Karpas-422 (cell line): ENCODE measurements around the gene CFAP97D2. TPM values are rescaled to one million over a fixed set of nuclear protein-coding genes. Genes with fewer than 3 reads are reported as not detected.
"Not testable (repeated sequence)": the region's sequence is repeated elsewhere in the genome, so short reads cannot be mapped to it uniquely, and the experiment has no call there.

Experiments used
- DNase-seq: peaks from one replicate; pipeline ENCODE4 v3.0.0-alpha.2; 2015
- H2AFZ ChIP-seq: fragments of 200-600 bp; sonication (generic); 2 replicates; pipeline ENCODE4 v1.6.1; 2014; ENCODE audit warnings: antibody characterized with exemption, low read length, mixed read lengths
- H3K27ac ChIP-seq: fragments of 200-600 bp; sonication (generic); 2 replicates; pipeline ENCODE4 v1.5.1; 2014; ENCODE audit warnings: mild to moderate bottlenecking, low read length, moderate library complexity
- H3K27me3 ChIP-seq: fragments of 200-600 bp; sonication (generic); 2 replicates; pipeline ENCODE4 v1.6.1; 2014; ENCODE audit warnings: low read length, mixed read lengths
- H3K36me3 ChIP-seq: fragments of 200-600 bp; sonication (generic); 2 replicates; pipeline ENCODE4 v1.6.1; 2014; ENCODE audit warnings: low read length, mixed read lengths; ENCODE audit not compliant: insufficient read depth
- H3K4me1 ChIP-seq: fragments of 200-600 bp; sonication (generic); 2 replicates; pipeline ENCODE4 v1.6.1; 2014; ENCODE audit warnings: mild to moderate bottlenecking, low read length, mixed read lengths
- H3K4me2 ChIP-seq: fragments of 200-600 bp; sonication (generic); 2 replicates; pipeline ENCODE4 v1.6.1; 2014; ENCODE audit warnings: low read length, low read depth, mild to moderate bottlenecking; ENCODE audit not compliant: poor library complexity, severe bottlenecking
- H3K4me3 ChIP-seq: fragments of 200-600 bp; sonication (generic); 2 replicates; pipeline ENCODE4 v1.5.1; 2014; ENCODE audit warnings: mild to moderate bottlenecking, antibody characterized with exemption, low read length, mixed read lengths
- H3K79me2 ChIP-seq: fragments of 200-600 bp; sonication (generic); 2 replicates; pipeline ENCODE4 v1.6.1; 2014; ENCODE audit warnings: mild to moderate bottlenecking, low read length, mixed read lengths
- H3K9ac ChIP-seq: fragments of 200-600 bp; sonication (generic); 2 replicates; pipeline ENCODE4 v1.6.0; 2014; ENCODE audit warnings: low read length
- H3K9me2 ChIP-seq: fragments of 200-600 bp; sonication (generic), shearing (Covaris generic); replicated peaks from 2 replicates; pipeline ENCODE4 v1.6.0; 2014; ENCODE audit warnings: mild to moderate bottlenecking, low read length, moderate library complexity; ENCODE audit not compliant: insufficient read depth
- H3K9me3 ChIP-seq: fragments of 300-700, 200-600 bp; sonication (generic); 2 replicates; pipeline ENCODE4 v1.6.1; 2014; ENCODE audit warnings: low read length, mixed read lengths
- H4K20me1 ChIP-seq: fragments of 200-600 bp; sonication (generic); 2 replicates; pipeline ENCODE4 v1.6.1; 2014; ENCODE audit warnings: mild to moderate bottlenecking, antibody characterized with exemption, low read length, low read depth; ENCODE audit not compliant: insufficient read depth
- total RNA-seq: library from RNA; depleted of rRNA; stranded (reverse); fragments of >200 nt; shearing (Covaris generic); gene quantifications from 2 replicates; pipeline ENCODE4 v1.2.3, GENCODE V29; 2014; ENCODE audit warnings: low replicate concordance

CFAP97D2 gene
- total RNA-seq, 1 experiment from 2014 or later: not detected

- Histone ChIP-seq H3K36me3 (no peaks in the 10 kb centered on the region), H3K9me3 (no peaks in the 10 kb centered on the region), H3K4me1 (no peaks in the 10 kb centered on the region), H3K27me3 (no peaks in the 10 kb centered on the region), H4K20me1 (no peaks in the 10 kb centered on the region), H3K27ac (no peak overlapping the region), H2AFZ (no peak overlapping the region), H3K79me2 (no peaks in the 10 kb centered on the region), H3K4me3 (no peak overlapping the region), H3K9me2 (no peaks in the 10 kb centered on the region), H3K4me2 (no peak overlapping the region), H3K9ac (no peak overlapping the region)
- no peak for DNase-seq
These were observed 32.9 kb upstream of the CFAP97D2 start for GRCh38 chr13:114146173-114146572.

GRCh38 chr13:114146629-114147028 is 32.4 kb upstream of the CFAP97D2 start:
- no peaks in the 10 kb centered on the region for H3K27me3 ChIP-seq

GRCh38 chr13:114147803-114148520 is 31.1 kb upstream of the CFAP97D2 start:
- H3K27ac ChIP-seq: no peak overlapping the region
- H4K20me1 ChIP-seq: no peaks in the 10 kb centered on the region
- no peak overlapping the region for H3K4me3 ChIP-seq
- no peaks in the 10 kb centered on the region for H3K9me3 ChIP-seq
- H3K79me2 ChIP-seq: no peaks in the 10 kb centered on the region
- no peak overlapping the region for H2AFZ ChIP-seq
- no peaks in the 10 kb centered on the region for H3K9me2 ChIP-seq
- no peak for DNase-seq
- H3K4me2 ChIP-seq: no peak overlapping the region
- no peak overlapping the region for H3K9ac ChIP-seq
- no peaks in the 10 kb centered on the region for H3K36me3 ChIP-seq
- no peaks in the 10 kb centered on the region for H3K27me3 ChIP-seq
- no peaks in the 10 kb centered on the region for H3K4me1 ChIP-seq

More at GRCh38 chr13:114146629-114147028, 32.4 kb upstream of the CFAP97D2 start:
- Histone ChIP-seq H4K20me1 (no peaks in the 10 kb centered on the region), H2AFZ (no peak overlapping the region), H3K79me2 (no peaks in the 10 kb centered on the region), H3K9me3 (no peaks in the 10 kb centered on the region), H3K4me1 (no peaks in the 10 kb centered on the region), H3K9ac (no peak overlapping the region), H3K4me3 (no peak overlapping the region), H3K9me2 (no peaks in the 10 kb centered on the region), H3K36me3 (no peaks in the 10 kb centered on the region), H3K27ac (no peak overlapping the region), H3K4me2 (no peak overlapping the region)
- no peak for DNase-seq

- Histone ChIP-seq H3K27ac (no peak overlapping the region), H3K4me1 (no peaks in the 10 kb centered on the region)
- no peak for DNase-seq
These were observed 30.6 kb upstream of the CFAP97D2 start for GRCh38 chr13:114148521-114148855.

GRCh38 chr13:114148886-114149285 is 30.2 kb upstream of the CFAP97D2 start:
- not testable (repeated sequence) for H3K4me3 ChIP-seq, H3K79me2 ChIP-seq, H3K36me3 ChIP-seq, H3K27me3 ChIP-seq, H3K4me2 ChIP-seq, H2AFZ ChIP-seq, H4K20me1 ChIP-seq, H3K9me2 ChIP-seq, H3K4me1 ChIP-seq, DNase-seq, H3K9ac ChIP-seq, H3K9me3 ChIP-seq, H3K27ac ChIP-seq

More at GRCh38 chr13:114148521-114148855, 30.6 kb upstream of the CFAP97D2 start:
- Histone ChIP-seq H3K79me2 (no peaks in the 10 kb centered on the region), H4K20me1 (no peaks in the 10 kb centered on the region), H3K4me2 (no peak overlapping the region), H3K9me2 (no peaks in the 10 kb centered on the region), H2AFZ (no peak overlapping the region), H3K9ac (no peak overlapping the region), H3K36me3 (no peaks in the 10 kb centered on the region), H3K4me3 (no peak overlapping the region), H3K27me3 (no peaks in the 10 kb centered on the region), H3K9me3 (no peaks in the 10 kb centered on the region)

GRCh38 chr13:114149774-114150740 is 29.0 kb upstream of the CFAP97D2 start:
- no peak overlapping the region for H2AFZ ChIP-seq
- H3K4me2 ChIP-seq: no peak overlapping the region
- no peaks in the 10 kb centered on the region for H3K36me3 ChIP-seq
- H3K27ac ChIP-seq: no peak overlapping the region
- no peak overlapping the region for H3K4me3 ChIP-seq
- H3K79me2 ChIP-seq: no peaks in the 10 kb centered on the region
- no peak overlapping the region for H3K9ac ChIP-seq
- no peaks in the 10 kb centered on the region for H3K9me2 ChIP-seq
- no peaks in the 10 kb centered on the region for H3K9me3 ChIP-seq
- no peaks in the 10 kb centered on the region for H3K4me1 ChIP-seq
- no peak for DNase-seq
- no peaks in the 10 kb centered on the region for H4K20me1 ChIP-seq
- no peaks in the 10 kb centered on the region for H3K27me3 ChIP-seq

GRCh38 chr13:114151031-114151430 is 28.0 kb upstream of the CFAP97D2 start:
- DNase-seq: no peak
- Histone ChIP-seq H2AFZ (no peak overlapping the region), H3K27ac (no peak overlapping the region)

GRCh38 chr13:114151565-114152284 is 27.3 kb upstream of the CFAP97D2 start:
- Histone ChIP-seq H3K4me3 (no peak overlapping the region), H3K9me2 (no peaks in the 10 kb centered on the region), H3K36me3 (no peaks in the 10 kb centered on the region), H3K4me2 (no peak overlapping the region), H3K27ac (no peak overlapping the region), H3K4me1 (no peaks in the 10 kb centered on the region), H3K27me3 (no peaks in the 10 kb centered on the region), H3K79me2 (no peaks in the 10 kb centered on the region), H3K9me3 (no peaks in the 10 kb centered on the region), H4K20me1 (no peaks in the 10 kb centered on the region), H3K9ac (no peak overlapping the region), H2AFZ (no peak overlapping the region)
- DNase-seq: no peak

More at GRCh38 chr13:114151031-114151430, 28.0 kb upstream of the CFAP97D2 start:
- no peak overlapping the region for H3K4me2 ChIP-seq
- H4K20me1 ChIP-seq: no peaks in the 10 kb centered on the region
- no peak overlapping the region for H3K9ac ChIP-seq
- H3K27me3 ChIP-seq: no peaks in the 10 kb centered on the region
- H3K4me1 ChIP-seq: no peaks in the 10 kb centered on the region
- no peaks in the 10 kb centered on the region for H3K79me2 ChIP-seq
- H3K9me2 ChIP-seq: no peaks in the 10 kb centered on the region
- no peak overlapping the region for H3K4me3 ChIP-seq
- no peaks in the 10 kb centered on the region for H3K9me3 ChIP-seq
- no peaks in the 10 kb centered on the region for H3K36me3 ChIP-seq
